HepG2 (cell line): ENCODE results near the gene CTNNA3. TPM values are rescaled to one million over a fixed set of nuclear protein-coding genes. Genes with fewer than 3 reads are reported as not detected.

Source experiments
- ATAC-seq: fragments of 200-7000 bp; cut with Tn5 transposase; 3 replicates; pipeline ENCODE4 v1.9.1; 2020; ENCODE audit warnings: mild to moderate bottlenecking, moderate library complexity
- BruUV-seq: library from RNA; stranded (reverse); fragments of 400-500 nt; replicated peaks from 2 replicates; lab custom pipeline; 2021; lab: Mats Ljungman, UMichigan
- CTCF ChIA-PET: fragments of 300-600 bp; formaldehyde crosslinking; extraction: SDS; loops from one replicate; lab custom pipeline; 2021; ENCODE audit warnings: low total read pairs, inconsistent platforms, low intra/inter-chr PET ratio; lab: Yijun Ruan, JAX
- POLR2A ChIA-PET: fragments of 350-600 bp; sonication (Branson Sonifier 250); formaldehyde crosslinking; loops from one replicate; lab custom pipeline; 2020; ENCODE audit warnings: antibody characterized with exemption, inconsistent platforms; lab: Yijun Ruan, JAX
- DNase-seq: peaks from one replicate; pipeline ENCODE4 v3.0.0-alpha.2; 2015; ENCODE audit warnings: low spot score
- FAIRE-seq: peaks from 3 replicates; lab custom pipeline; 2011; peaks lifted over from hg19 to GRCh38; lab: Jason Lieb, UNC
- H2AFZ ChIP-seq: one replicate; pipeline ENCODE4 v1.6.1; 2011; ENCODE audit warnings: low read length, inconsistent platforms
- H3K27ac ChIP-seq: fragments of 300-600 bp; 3 replicates; pipeline ENCODE4 v1.8.0; 2011; ENCODE audit warnings: mixed run types, mild to moderate bottlenecking, mixed read lengths, low read length, inconsistent platforms; ENCODE audit not compliant: insufficient read depth; ENCODE audit errors: extremely low read length
- H3K27me3 ChIP-seq, 2 experiments: fragments of 200-600 bp in 1 of 2; 2 replicates in 1 of 2; 3 replicates in 1 of 2; pipeline versions ENCODE4 v1.6.0 to v1.8.0; 2011; ENCODE audit warnings: low read length in 2 of 2, mild to moderate bottlenecking in 2 of 2, moderate library complexity in 2 of 2, inconsistent platforms in 1 of 2; ENCODE audit not compliant: insufficient read depth in 2 of 2, control insufficient read depth in 1 of 2
- H3K36me3 ChIP-seq, 2 experiments: fragments of 200-600 bp in 1 of 2; replicated peaks in 1 of 2; 2 replicates in 1 of 2; 3 replicates in 1 of 2; pipeline versions ENCODE4 v1.5.1 to v1.8.0; 2011; ENCODE audit warnings: low read length in 2 of 2, inconsistent platforms in 1 of 2; ENCODE audit not compliant: insufficient read depth in 2 of 2, control insufficient read depth in 1 of 2
- H3K4me1 ChIP-seq: 2 replicates; pipeline ENCODE4 v1.5.1; 2012; ENCODE audit warnings: low read length, inconsistent platforms; ENCODE audit not compliant: insufficient read depth
- H3K4me2 ChIP-seq: 2 replicates; pipeline ENCODE4 v1.6.0; 2011; ENCODE audit warnings: low read depth, low read length, inconsistent platforms
- H3K4me3 ChIP-seq, 3 experiments: fragments of 200-600 bp in 1 of 3; sonication (generic), shearing (Covaris generic) in 1 of 3; replicated peaks in 1 of 3; 2 replicates each; pipeline ENCODE4 v1.5.1; 2011 to 2016; ENCODE audit warnings: low read length in 3 of 3, inconsistent platforms in 2 of 3, low read depth in 2 of 3, mild to moderate bottlenecking in 2 of 3, control low read depth in 1 of 3, mixed read lengths in 1 of 3; ENCODE audit not compliant: insufficient read depth in 1 of 3
- H3K79me2 ChIP-seq: one replicate; pipeline ENCODE4 v1.6.1; 2011; ENCODE audit warnings: low read length, inconsistent platforms; ENCODE audit not compliant: insufficient read depth
- H3K9ac ChIP-seq: 2 replicates; pipeline ENCODE4 v1.6.0; 2011; ENCODE audit warnings: mild to moderate bottlenecking, low read depth, low read length, inconsistent platforms; ENCODE audit not compliant: insufficient read depth
- H3K9me3 ChIP-seq: 2 replicates; pipeline ENCODE4 v1.5.1; 2012; ENCODE audit warnings: mild to moderate bottlenecking, low read length
- H4K20me1 ChIP-seq: 2 replicates; pipeline ENCODE4 v1.6.0; 2011; ENCODE audit warnings: inconsistent platforms, mild to moderate bottlenecking, low read length, moderate library complexity; ENCODE audit not compliant: insufficient read depth
- ATF1 ChIP-seq: IDR thresholded peaks from 2 replicates; pipeline ENCODE4 v1.6.1; 2016; ENCODE audit warnings: mild to moderate bottlenecking, control low read depth
- FOXP1 ChIP-seq, 2 experiments: fragments of 450-650 bp in 1 of 2; IDR thresholded peaks; 2 replicates each; pipeline ENCODE4 v1.6.1; 2017 to 2018; ENCODE audit warnings: antibody characterized with exemption in 1 of 2
- HOXA3 ChIP-seq: sonication (generic); formaldehyde crosslinking; IDR thresholded peaks from 2 replicates; pipeline ENCODE4 v1.5.0; 2020; ENCODE audit warnings: missing genetic modification reagents
- JARID2 ChIP-seq: sonication (generic); formaldehyde crosslinking; IDR thresholded peaks from 2 replicates; pipeline ENCODE4 v1.8.1; 2023; ENCODE audit warnings: missing genetic modification reagents, inconsistent platforms; ENCODE audit not compliant: insufficient replicate concordance
- MTF2 ChIP-seq: sonication (generic); formaldehyde crosslinking; IDR thresholded peaks from 2 replicates; pipeline ENCODE4 v1.5.0; 2020; ENCODE audit warnings: missing genetic modification reagents, borderline replicate concordance
- MZF1 ChIP-seq: sonication (generic); formaldehyde crosslinking; IDR thresholded peaks from 2 replicates; pipeline ENCODE4 v1.8.1; 2023; ENCODE audit warnings: mild to moderate bottlenecking, missing genetic modification reagents, borderline replicate concordance
- RFXANK ChIP-seq: IDR thresholded peaks from 2 replicates; pipeline ENCODE4 v1.6.1; 2016
- ZBTB21 ChIP-seq: sonication (generic); formaldehyde crosslinking; IDR thresholded peaks from 2 replicates; pipeline ENCODE4 v1.4.0; 2020; ENCODE audit warnings: missing genetic modification reagents
- ZNF615 ChIP-seq: sonication (generic); formaldehyde crosslinking; IDR thresholded peaks from 2 replicates; pipeline ENCODE4 v1.5.0; 2020; ENCODE audit warnings: mild to moderate bottlenecking, missing genetic modification reagents, borderline replicate concordance
- ZNF619 ChIP-seq: sonication (generic); formaldehyde crosslinking; IDR thresholded peaks from 2 replicates; pipeline ENCODE4 v1.4.0; 2020; ENCODE audit warnings: mild to moderate bottlenecking, missing genetic modification reagents
- WGBS: methylation state at CpG from one replicate; pipeline ENCODE4 v1.1.6; 2017; ENCODE audit warnings: low lambda C conversion rate; 5-methylcytosine and 5-hydroxymethylcytosine counted together
- in situ Hi-C: cut with HindIII; loops from 2 replicates; pipeline ENCODE4 v1.10.0; 2017; ENCODE audit warnings: low pct_unique_long_range_greater_than_20kb; ENCODE audit not compliant: extremely low pct_ligation_motif_present
- intact Hi-C: fragments of 100-400 bp; cut with micrococcal nuclease; formaldehyde crosslinking; loops from one replicate; pipeline ENCODE4 v1.10.0; 2022; ENCODE audit not compliant: unreplicated experiment
- polyA plus RNA-seq, 8 experiments: library from polyadenylated mRNA; depleted of rRNA in 3 of 8; stranded (reverse) in 7 of 8; unstranded in 1 of 8; fragments of >200 nt; fragmentation: Illumina TruSeq in 4 of 8; extraction: Trizol in 4 of 8; gene quantifications; 2 replicates each; pipeline versions ENCODE4 v1.2.1 to v1.2.3, GENCODE V29; 2011 to 2016; ENCODE audit warnings: low read depth in 4 of 8, missing spikeins in 1 of 8, mixed read lengths in 1 of 8; ENCODE audit not compliant: insufficient read depth in 1 of 8
- total RNA-seq, 5 experiments: library from RNA; depleted of rRNA; stranded (reverse); fragments of >200 nt; fragmentation: Illumina TruSeq; extraction: Trizol; gene quantifications; 2 replicates each; pipeline ENCODE4 v1.2.3, GENCODE V29; 2016; ENCODE audit warnings: low read depth in 1 of 5

CTNNA3 gene
- total and polyA plus RNA-seq, 2 of the 13 experiments (the other 11 are each of a cell fraction or from before 2014, with no cell fraction given): not detected

GRCh38 chr10:66748217-66748616 is 947.8 kb downstream of the CTNNA3 start (continued):
- no peak for TF ChIP-seq MZF1 (CRISPR knock-in tag)
- TF ChIP-seq ATF1 (CRISPR knock-in tag): no peak
- TF ChIP-seq RFXANK (CRISPR knock-in tag): no peak
- TF ChIP-seq MTF2 (CRISPR knock-in tag): no peak
- no peak for TF ChIP-seq ZBTB21 (CRISPR knock-in tag)
- no peak for TF ChIP-seq ZNF619 (CRISPR knock-in tag)
- no peak for TF ChIP-seq ZNF615 (CRISPR knock-in tag)

DNA sequence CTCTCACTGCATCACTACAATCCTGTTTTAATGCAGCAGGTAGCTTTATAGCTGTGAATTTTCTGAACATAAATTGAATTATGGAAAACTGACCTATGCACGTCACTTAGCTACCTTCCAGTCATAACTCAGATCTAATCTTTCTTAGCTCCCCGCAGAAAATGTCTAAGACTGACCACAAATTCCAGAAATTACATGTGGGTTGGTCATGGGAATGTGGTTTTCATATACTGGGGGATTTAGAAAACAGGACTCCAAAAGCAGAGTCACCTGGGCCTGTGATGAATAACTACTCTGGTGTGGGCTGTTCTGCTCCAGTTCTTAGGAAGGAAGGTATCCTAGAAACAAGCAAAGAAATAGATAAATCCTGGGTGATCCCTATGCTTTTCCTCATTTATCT is 948.5 kb downstream of the CTNNA3 start:
- intact Hi-C loops: no loop called here
- Histone ChIP-seq H3K36me3 (no peaks in the 10 kb centered on the region), H3K27me3 (no peaks in the 10 kb centered on the region), H4K20me1 (no peaks in the 10 kb centered on the region), H3K4me1 (no peaks in the 10 kb centered on the region), H3K9me3 (no peaks in the 10 kb centered on the region), H2AFZ (no peak overlapping the region), H3K27ac (no peak overlapping the region), H3K4me3 (no peak overlapping the region), H3K79me2 (no peaks in the 10 kb centered on the region), H3K4me2 (no peak overlapping the region), H3K9ac (no peak overlapping the region)
- in situ Hi-C loops: no loop called here
- ATAC-seq (no peak), DNase-seq (no peak), FAIRE-seq (no peak)
- 0% methylated on average over 2 of the region's 2 CpGs for WGBS
- ChIA-PET POLR2A (no interaction called here), CTCF (no interaction called here)
- TF ChIP-seq JARID2 (no peak), FOXP1 (IDR thresholded peaks at IDR 0.05) (no peak), FOXP1 (CRISPR knock-in tag; IDR thresholded peaks at IDR 0.05) (no peak), HOXA3 (CRISPR knock-in tag) (no peak)
- BruUV-seq: no TSS peak
